Cardiac fibroblast (primary cell): ENCODE measurements around the gene AOX1.

ENCODE experiments used
- DNase-seq, 2 donors: peaks; one replicate each; pipeline versions ENCODE4 v3.0.0 to v3.0.0-alpha.2; 2010; ENCODE audit warnings: low read depth in 2 of 2
- H3K4me3 ChIP-seq, 2 donors: replicated peaks in 1 of 2; 1 replicate in 1 of 2; 2 replicates in 1 of 2; pipeline ENCODE4 v1.5.1; 2011; ENCODE audit warnings: low read depth in 2 of 2, low read length in 2 of 2, mild to moderate bottlenecking in 2 of 2, moderate library complexity in 1 of 2
- TF ChIP-seq, protein P1 (sequence below): IDR thresholded peaks from one replicate; pipeline ENCODE4 v1.5.1; 2011; ENCODE audit warnings: low read depth, mild to moderate bottlenecking, low read length, inconsistent platforms

AOX1 gene

DNA sequence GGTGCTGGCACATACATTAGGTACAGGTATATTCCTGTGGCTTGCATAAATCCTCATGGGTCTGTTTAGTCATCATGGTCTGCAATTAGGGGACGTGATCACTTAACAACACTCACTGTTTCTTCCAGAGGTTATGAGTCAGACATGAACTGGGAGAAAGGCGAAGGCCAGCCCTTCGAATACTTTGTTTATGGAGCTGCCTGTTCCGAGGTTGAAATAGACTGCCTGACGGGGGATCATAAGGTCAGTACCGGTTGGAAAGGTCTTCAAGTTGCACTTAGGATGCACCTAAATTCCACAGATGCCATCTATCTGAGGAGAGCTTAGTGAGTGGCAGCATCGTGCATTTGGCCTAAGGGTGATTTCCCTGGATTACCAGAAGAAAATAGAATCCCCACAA lies 76.9 kb downstream of the AOX1 start:
- H3K4me3 ChIP-seq, result no peak overlapping the region
- TF ChIP-seq, protein P1, sequence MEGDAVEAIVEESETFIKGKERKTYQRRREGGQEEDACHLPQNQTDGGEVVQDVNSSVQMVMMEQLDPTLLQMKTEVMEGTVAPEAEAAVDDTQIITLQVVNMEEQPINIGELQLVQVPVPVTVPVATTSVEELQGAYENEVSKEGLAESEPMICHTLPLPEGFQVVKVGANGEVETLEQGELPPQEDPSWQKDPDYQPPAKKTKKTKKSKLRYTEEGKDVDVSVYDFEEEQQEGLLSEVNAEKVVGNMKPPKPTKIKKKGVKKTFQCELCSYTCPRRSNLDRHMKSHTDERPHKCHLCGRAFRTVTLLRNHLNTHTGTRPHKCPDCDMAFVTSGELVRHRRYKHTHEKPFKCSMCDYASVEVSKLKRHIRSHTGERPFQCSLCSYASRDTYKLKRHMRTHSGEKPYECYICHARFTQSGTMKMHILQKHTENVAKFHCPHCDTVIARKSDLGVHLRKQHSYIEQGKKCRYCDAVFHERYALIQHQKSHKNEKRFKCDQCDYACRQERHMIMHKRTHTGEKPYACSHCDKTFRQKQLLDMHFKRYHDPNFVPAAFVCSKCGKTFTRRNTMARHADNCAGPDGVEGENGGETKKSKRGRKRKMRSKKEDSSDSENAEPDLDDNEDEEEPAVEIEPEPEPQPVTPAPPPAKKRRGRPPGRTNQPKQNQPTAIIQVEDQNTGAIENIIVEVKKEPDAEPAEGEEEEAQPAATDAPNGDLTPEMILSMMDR, result no peak
- peak; percentile 59 to 76 for DNase-seq

DNA sequence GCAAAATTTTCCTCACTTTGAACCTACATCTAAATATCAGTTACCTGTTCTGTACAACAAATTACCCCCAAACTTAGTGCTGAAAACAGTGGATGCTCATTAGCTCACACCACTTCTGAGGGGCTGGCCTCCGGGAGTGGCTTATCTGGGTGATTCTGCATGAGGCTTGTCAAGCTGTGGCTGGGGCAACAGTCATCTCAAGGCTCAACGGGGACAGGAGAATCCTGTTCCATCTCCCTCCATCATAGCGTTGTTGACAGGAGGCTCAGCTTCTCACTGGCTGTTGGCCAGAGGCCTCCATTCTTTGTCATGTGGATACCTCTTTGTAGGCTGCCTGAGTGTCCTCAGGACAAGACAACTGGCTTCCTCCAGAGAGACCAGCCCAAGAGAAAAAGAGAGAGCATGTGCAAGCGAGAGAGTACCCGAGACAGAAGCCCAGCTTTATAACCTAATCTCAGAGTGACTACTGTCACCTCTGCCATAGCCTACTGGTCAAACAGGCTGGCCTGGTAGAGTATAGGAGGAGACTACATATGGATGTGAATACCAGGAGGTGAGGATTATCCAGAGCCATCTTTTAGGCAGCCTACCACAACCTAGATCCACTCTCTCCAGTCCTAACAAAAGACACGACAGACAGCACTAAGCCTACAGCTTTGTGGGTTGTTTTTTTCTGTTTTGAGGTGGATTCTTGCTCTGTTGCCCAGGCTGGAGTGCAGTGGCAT lies 79.1 kb downstream of the AOX1 start:
- H3K4me3 ChIP-seq, result no peak overlapping the region
- DNase-seq, result no peak
- TF ChIP-seq, protein P1, result no peak

DNA sequence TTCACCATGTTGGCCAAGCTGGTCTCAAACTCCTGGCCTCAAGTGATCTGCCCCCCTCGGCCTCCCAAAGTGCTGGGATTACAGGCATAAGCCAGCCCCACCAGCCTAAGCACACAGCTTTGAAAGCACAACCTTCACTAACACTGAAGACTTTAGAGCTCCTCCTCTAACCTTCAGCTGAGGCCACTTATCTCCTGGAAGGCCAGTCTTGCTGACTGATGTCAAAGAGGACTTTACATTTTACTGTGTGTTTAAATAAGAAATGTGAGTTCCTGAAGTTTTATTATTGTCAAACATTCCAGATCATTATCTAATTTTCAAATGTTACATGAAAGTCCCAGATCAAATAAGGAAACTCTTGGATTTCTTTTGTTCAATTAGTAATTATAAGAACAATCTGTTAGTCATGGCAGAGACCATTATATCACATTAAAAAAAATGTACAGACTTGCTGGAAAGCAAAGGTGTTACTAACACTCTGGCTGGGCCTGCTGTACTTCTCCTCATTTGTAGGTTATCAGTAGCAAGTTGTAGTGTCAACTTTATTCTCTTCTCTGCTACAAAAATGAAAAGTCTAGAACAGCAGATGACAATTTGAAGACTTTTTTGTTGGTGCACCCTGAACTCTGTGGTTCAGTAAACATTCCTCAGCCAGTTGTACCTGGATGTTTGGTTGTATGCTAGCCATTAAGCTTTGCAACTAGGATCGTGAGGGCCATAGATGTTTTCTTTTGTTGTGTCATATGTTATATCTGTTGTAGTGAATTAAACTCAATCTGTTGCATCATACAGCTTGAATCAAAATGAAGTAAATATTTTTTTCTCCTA lies 80.0 kb downstream of the AOX1 start:
- no peak overlapping the region for H3K4me3 ChIP-seq
- TF ChIP-seq, protein P1, result no peak
- DNase-seq, result no peak

DNA sequence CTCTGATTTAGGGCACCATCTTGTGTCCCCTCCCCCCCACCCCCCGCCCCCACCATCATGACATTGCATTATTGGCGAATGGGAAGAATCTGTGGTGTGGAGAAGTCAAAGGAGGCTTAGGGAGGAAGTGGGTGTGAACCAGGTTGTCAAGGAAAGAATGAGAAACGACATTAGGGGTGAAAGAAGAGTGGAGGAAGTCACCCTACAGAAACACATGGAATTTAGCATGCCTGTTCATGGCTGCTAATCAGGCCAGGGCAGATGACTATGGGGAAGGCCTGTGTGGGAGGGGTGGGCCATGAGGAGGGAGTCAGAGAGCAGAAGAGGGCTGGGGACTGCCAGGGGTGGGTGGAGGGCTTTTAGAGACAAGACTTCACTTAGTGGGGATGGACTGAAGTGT lies 81.6 kb downstream of the AOX1 start:
- no peak for DNase-seq
- TF ChIP-seq, protein P1, result no peak
- H3K4me3 ChIP-seq, result no peak overlapping the region

DNA sequence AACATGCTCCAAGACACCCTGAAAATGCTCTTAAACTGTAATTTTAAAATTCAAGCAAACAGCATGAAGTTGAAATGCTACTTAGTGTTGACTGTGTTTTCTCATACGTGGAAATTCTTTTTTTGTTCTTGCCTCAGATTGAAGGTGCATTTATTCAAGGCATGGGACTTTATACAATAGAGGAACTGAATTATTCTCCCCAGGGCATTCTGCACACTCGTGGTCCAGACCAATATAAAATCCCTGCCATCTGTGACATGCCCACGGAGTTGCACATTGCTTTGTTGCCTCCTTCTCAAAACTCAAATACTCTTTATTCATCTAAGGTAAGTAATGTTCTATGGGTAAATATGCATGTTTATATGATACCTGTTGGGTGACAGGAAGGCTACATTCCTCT lies 82.7 kb downstream of the AOX1 start:
- no peak overlapping the region for H3K4me3 ChIP-seq
- no peak for DNase-seq
- TF ChIP-seq, protein P1, result no peak

DNA sequence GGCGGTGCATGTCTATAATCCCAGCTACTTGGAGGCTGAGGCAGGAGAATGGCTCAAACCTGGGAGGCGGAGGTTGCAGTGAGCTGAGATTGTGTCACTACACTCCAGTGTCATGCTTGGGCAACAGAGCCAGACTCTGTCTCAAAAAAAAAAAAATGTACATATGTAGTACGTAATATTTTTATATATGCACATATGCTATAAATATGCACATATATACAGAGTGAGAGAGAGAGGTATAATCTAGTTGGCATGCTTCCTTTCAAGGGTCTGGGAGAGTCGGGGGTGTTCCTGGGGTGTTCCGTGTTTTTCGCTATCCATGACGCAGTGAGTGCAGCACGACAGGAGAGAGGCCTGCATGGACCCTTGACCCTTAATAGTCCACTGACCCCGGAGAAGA lies 83.5 kb downstream of the AOX1 start:
- TF ChIP-seq, protein P1, result no peak
- no peak overlapping the region for H3K4me3 ChIP-seq
- no peak for DNase-seq
